Skeletal muscle tissue (tissue), 4 donors: ENCODE data around the gene GPATCH4. TPM values are rescaled to one million over a fixed set of nuclear protein-coding genes. Genes with fewer than 3 reads are reported as not detected.
"Not testable (repeated sequence)": the region's sequence is repeated elsewhere in the genome, so short reads cannot be mapped to it uniquely, and the experiment has no call there.

Source experiments
- H3K27ac ChIP-seq: one replicate; pipeline ENCODE4 v1.7.0; 2013; ENCODE audit warnings: mild to moderate bottlenecking, low read depth, low read length, inconsistent platforms
- H3K27me3 ChIP-seq, 3 donors: one replicate each; pipeline ENCODE4 v1.7.0; 2013; ENCODE audit warnings: low read length in 3 of 3; ENCODE audit not compliant: control insufficient read depth in 3 of 3, insufficient read depth in 3 of 3
- H3K36me3 ChIP-seq, 3 donors: one replicate each; pipeline ENCODE4 v1.7.0; 2013; ENCODE audit warnings: low read length in 3 of 3; ENCODE audit not compliant: control insufficient read depth in 3 of 3, insufficient read depth in 3 of 3
- H3K4me1 ChIP-seq, 3 donors: one replicate each; pipeline ENCODE4 v1.7.0; 2013; ENCODE audit warnings: low read length in 3 of 3, mild to moderate bottlenecking in 3 of 3; ENCODE audit not compliant: control insufficient read depth in 3 of 3, insufficient read depth in 3 of 3
- H3K4me3 ChIP-seq, 3 donors: one replicate each; pipeline ENCODE4 v1.7.0; 2013; ENCODE audit warnings: low read length in 3 of 3
- H3K9ac ChIP-seq, 3 donors: one replicate each; pipeline ENCODE4 v1.7.0; 2013; ENCODE audit warnings: low read length in 3 of 3, mild to moderate bottlenecking in 3 of 3, moderate library complexity in 2 of 3, low read depth in 1 of 3
- H3K9me3 ChIP-seq, 3 donors: one replicate each; pipeline ENCODE4 v1.7.0; 2013; ENCODE audit warnings: low read length in 3 of 3; ENCODE audit not compliant: control insufficient read depth in 3 of 3
- total RNA-seq: library from RNA; depleted of rRNA; stranded (reverse); fragments of >200 nt; gene quantifications from one replicate; pipeline ENCODE4 v1.2.3, GENCODE V29; 2014
- donor health status: Osteomylitis.

GPATCH4 gene
- total RNA-seq, 1 donor from 2014 or later, result 10.4 TPM

GRCh38 chr1:156592158-156592909 lies 8.9 kb downstream of the GPATCH4 start:
- Histone ChIP-seq H3K9ac (peak overlapping the region; percentile 84 to 93 (median 92)), H3K9me3 (no peaks in the 10 kb centered on the region), H3K4me1 (peaks cover 11 to 26% (median 13%) of the 10 kb centered on the region in 3 donors), H3K36me3 (peaks cover 33 to 45% (median 34%) of the 10 kb centered on the region in 3 donors), H3K27me3 (no peaks in the 10 kb centered on the region), H3K4me3 (peak overlapping the region; percentile 78 to 93 (median 93)), H3K27ac (peak overlapping the region; percentile 79)

GRCh38 chr1:156591432-156592157 lies 9.7 kb downstream of the GPATCH4 start, which contains the start of gene NAXE:
TSS of gene NAXE (plus strand) at chr1:156591776. CDS start at chr1:156591805, 29 bp downstream.
- peak within 1 kb of the TSS; percentile 93 to 94 (median 93) for H3K4me3 ChIP-seq
- peaks cover 11 to 26% (median 13%) of the 10 kb centered on the region in 3 donors for H3K4me1 ChIP-seq
- peak within 1 kb of the TSS; percentile 92 to 97 (median 93) for H3K9ac ChIP-seq
- H3K27me3 ChIP-seq, result no peaks in the 10 kb centered on the region
- H3K9me3 ChIP-seq, result no peaks in the 10 kb centered on the region
- peaks cover 26 to 37% (median 30%) of the 10 kb centered on the region in 3 donors for H3K36me3 ChIP-seq
- H3K27ac ChIP-seq, result peak within 1 kb of the TSS; percentile 79

GRCh38 chr1:156591181-156591431 lies 10.2 kb downstream of the GPATCH4 start:
- no peaks in the 10 kb centered on the region for H3K9me3 ChIP-seq
- peak overlapping the region; percentile 92 to 97 (median 93) for H3K9ac ChIP-seq
- peaks cover 21 to 33% (median 25%) of the 10 kb centered on the region in 3 donors for H3K36me3 ChIP-seq
- H3K27ac ChIP-seq, result peak overlapping the region; percentile 79
- H3K4me3 ChIP-seq, result peak overlapping the region; percentile 93 to 94 (median 93)
- H3K27me3 ChIP-seq, result no peaks in the 10 kb centered on the region
- H3K4me1 ChIP-seq, result peaks cover 11 to 26% (median 13%) of the 10 kb centered on the region in 3 donors

- Histone ChIP-seq H3K9me3 (no peaks in the 10 kb centered on the region), H3K27me3 (no peaks in the 10 kb centered on the region), H3K4me3 (peak overlapping the region in 2 of 3 donors; percentile 93 to 94), H3K36me3 (peaks cover 17 to 28% (median 20%) of the 10 kb centered on the region in 3 donors), H3K9ac (peak overlapping the region; percentile 92 to 97 (median 93)), H3K27ac (peak overlapping the region; percentile 79), H3K4me1 (peaks cover 11 to 26% (median 13%) of the 10 kb centered on the region in 3 donors)
Observed at GRCh38 chr1:156590326-156591180, 10.7 kb downstream of the GPATCH4 start.

GRCh38 chr1:156589546-156589945 lies 11.7 kb downstream of the GPATCH4 start:
- no peak overlapping the region for H3K9ac ChIP-seq
- H3K36me3 ChIP-seq, result peaks cover 9 to 17% (median 11%) of the 10 kb centered on the region in 3 donors
- no peaks in the 10 kb centered on the region for H3K9me3 ChIP-seq
- no peaks in the 10 kb centered on the region for H3K27me3 ChIP-seq
- no peak overlapping the region for H3K4me3 ChIP-seq
- peaks cover 11 to 26% (median 13%) of the 10 kb centered on the region in 3 donors for H3K4me1 ChIP-seq
- no peak overlapping the region for H3K27ac ChIP-seq

GRCh38 chr1:156587927-156588326 lies 13.4 kb downstream of the GPATCH4 start:
- H3K4me1 ChIP-seq, result peaks cover 11 to 22% (median 13%) of the 10 kb centered on the region in 3 donors
- H3K27ac ChIP-seq, H3K9ac ChIP-seq, H3K36me3 ChIP-seq, H3K27me3 ChIP-seq, H3K4me3 ChIP-seq, H3K9me3 ChIP-seq: not testable (repeated sequence)

GRCh38 chr1:156586892-156587477 lies 14.3 kb downstream of the GPATCH4 start:
- Histone ChIP-seq H3K9ac (no peak overlapping the region), H3K27me3 (no peaks in the 10 kb centered on the region), H3K4me3 (no peak overlapping the region), H3K36me3 (no peaks in the 10 kb centered on the region), H3K27ac (no peak overlapping the region), H3K4me1 (peaks cover 7 to 16% (median 10%) of the 10 kb centered on the region in 3 donors), H3K9me3 (no peaks in the 10 kb centered on the region)

- Histone ChIP-seq H3K9ac (no peak overlapping the region), H3K4me1 (peaks cover 5 to 14% (median 9%) of the 10 kb centered on the region in 3 donors)
Observed at GRCh38 chr1:156586323-156586722, 15.0 kb downstream of the GPATCH4 start.

GRCh38 chr1:156584813-156585212 lies 16.5 kb downstream of the GPATCH4 start:
- H3K36me3 ChIP-seq, result no peaks in the 10 kb centered on the region
- no peak overlapping the region for H3K4me3 ChIP-seq

More at GRCh38 chr1:156586323-156586722, 15.0 kb downstream of the GPATCH4 start:
- Histone ChIP-seq H3K27me3 (no peaks in the 10 kb centered on the region), H3K4me3 (no peak overlapping the region), H3K36me3 (no peaks in the 10 kb centered on the region), H3K27ac (no peak overlapping the region), H3K9me3 (no peaks in the 10 kb centered on the region)

More at GRCh38 chr1:156584813-156585212, 16.5 kb downstream of the GPATCH4 start:
- peaks cover 0 to 6% (median 4%) of the 10 kb centered on the region in 3 donors for H3K4me1 ChIP-seq
- H3K27ac ChIP-seq, result no peak overlapping the region
- H3K9ac ChIP-seq, result no peak overlapping the region
- H3K27me3 ChIP-seq, result no peaks in the 10 kb centered on the region
- no peaks in the 10 kb centered on the region for H3K9me3 ChIP-seq
